Measurements from ENCODE around the gene DBH.

Gene DBH

GRCh38 chr9:133696071-133696472 is 59.9 kb downstream of the DBH start:
- no peak for TF ChIP-seq REST (IDR thresholded peaks at IDR 0.05; ENCODE audit: insufficient read depth in 1 of 2, low read depth in 2 of 2, low read length in 2 of 2)
- TF ChIP-seq TAF1 (IDR thresholded peaks at IDR 0.05; ENCODE audit: borderline replicate concordance, insufficient read depth, low read length): no peak
- no peak for TF ChIP-seq SIN3A (IDR thresholded peaks at IDR 0.05; ENCODE audit: borderline replicate concordance, insufficient read depth, low read length)
- no peak for TF ChIP-seq FOXP2 (optimal IDR thresholded peaks at IDR 0.05; ENCODE audit: borderline replicate concordance, extremely low read depth, extremely low read length, insufficient read depth)
- no peak for TF ChIP-seq POLR2AphosphoS5 (IDR thresholded peaks at IDR 0.05; ENCODE audit: low read depth, low read length)

- no peak for TF ChIP-seq REST (IDR thresholded peaks at IDR 0.05; ENCODE audit: insufficient read depth in 1 of 2, low read depth in 2 of 2, low read length in 2 of 2)
Measured at GRCh38 chr9:133699546-133699945, 63.4 kb downstream of the DBH start.

GRCh38 chr9:133700819-133701320 is 64.7 kb downstream of the DBH start:
- TF ChIP-seq FOXP2 (optimal IDR thresholded peaks at IDR 0.05; ENCODE audit: borderline replicate concordance, extremely low read depth, extremely low read length, insufficient read depth): no peak
- no peak for TF ChIP-seq TAF1 (IDR thresholded peaks at IDR 0.05; ENCODE audit: borderline replicate concordance, insufficient read depth, low read length)
- no peak for TF ChIP-seq POLR2AphosphoS5 (IDR thresholded peaks at IDR 0.05; ENCODE audit: low read depth, low read length)
- TF ChIP-seq SIN3A (IDR thresholded peaks at IDR 0.05; ENCODE audit: borderline replicate concordance, insufficient read depth, low read length): no peak
- no peak for TF ChIP-seq REST (IDR thresholded peaks at IDR 0.05; ENCODE audit: insufficient read depth in 1 of 2, low read depth in 2 of 2, low read length in 2 of 2)

GRCh38 chr9:133701321-133701980 is 65.3 kb downstream of the DBH start:
- TF ChIP-seq REST (IDR thresholded peaks at IDR 0.05; ENCODE audit: insufficient read depth in 1 of 2, low read depth in 2 of 2, low read length in 2 of 2) (no peak), TAF1 (IDR thresholded peaks at IDR 0.05; ENCODE audit: borderline replicate concordance, insufficient read depth, low read length) (no peak), FOXP2 (optimal IDR thresholded peaks at IDR 0.05; ENCODE audit: borderline replicate concordance, extremely low read depth, extremely low read length, insufficient read depth) (no peak), SIN3A (IDR thresholded peaks at IDR 0.05; ENCODE audit: borderline replicate concordance, insufficient read depth, low read length) (no peak), POLR2AphosphoS5 (IDR thresholded peaks at IDR 0.05; ENCODE audit: low read depth, low read length) (no peak)
